Endothelial cell of umbilical vein (primary cell): ENCODE results near the gene GZF1. TPM values are rescaled to one million over a fixed set of nuclear protein-coding genes. Genes with fewer than 3 reads are reported as not detected.

Source experiments
- Bru-seq: library from RNA; stranded (reverse); fragments of 400-500 nt; gene quantifications from one replicate; lab custom pipeline; 2021; lab: Mats Ljungman, UMichigan
- BruChase-seq, 2 experiments: library from RNA; stranded (reverse); fragments of 400-500 nt; gene quantifications; one replicate each; lab custom pipeline; 2021; lab: Mats Ljungman, UMichigan
- BruUV-seq: library from RNA; stranded (reverse); fragments of 400-500 nt; replicated peaks from 2 replicates; lab custom pipeline; 2021; lab: Mats Ljungman, UMichigan
- CTCF ChIA-PET: fragments of 300-600, 350-600 bp; sonication (Branson Sonifier 250); formaldehyde crosslinking; loops from one replicate; lab custom pipeline; 2021; ENCODE audit warnings: antibody characterized with exemption, inconsistent platforms; lab: Charles Lee
- POLR2A ChIA-PET: fragments of 300-600, 350-600 bp; sonication (Branson Sonifier 250); formaldehyde crosslinking; loops from one replicate; lab custom pipeline; 2021; ENCODE audit warnings: antibody characterized with exemption, inconsistent platforms; lab: Charles Lee
- DNase-seq: peaks from one replicate; pipeline ENCODE4 v3.0.0-alpha.2; 2011; ENCODE audit warnings: low read depth, low spot score
- FAIRE-seq: peaks from 2 replicates; lab custom pipeline; 2011; peaks lifted over from hg19 to GRCh38; lab: Jason Lieb, UNC
- H2AFZ ChIP-seq: 2 replicates; pipeline ENCODE4 v1.6.0; 2012; ENCODE audit warnings: low read depth, low read length, control low read depth, inconsistent platforms
- H3K27ac ChIP-seq: 2 replicates; pipeline ENCODE4 v1.5.1; 2011; ENCODE audit warnings: low read depth, mild to moderate bottlenecking, control low read depth, low read length, moderate library complexity; ENCODE audit not compliant: insufficient read depth
- H3K27me3 ChIP-seq, 2 experiments: 2 replicates each; pipeline versions ENCODE4 v1.6.0 to v1.6.1; 2011; ENCODE audit warnings: low read length in 2 of 2, mixed read lengths in 1 of 2; ENCODE audit not compliant: control insufficient read depth in 2 of 2, insufficient read depth in 2 of 2
- H3K36me3 ChIP-seq, 2 experiments: 2 replicates in 1 of 2; 3 replicates in 1 of 2; pipeline ENCODE4 v1.5.1; 2011; ENCODE audit warnings: low read length in 2 of 2, mild to moderate bottlenecking in 1 of 2, moderate library complexity in 1 of 2; ENCODE audit not compliant: control insufficient read depth in 2 of 2, insufficient read depth in 2 of 2; ENCODE audit errors: extremely low read depth in 1 of 2
- H3K4me1 ChIP-seq: 3 replicates; pipeline ENCODE4 v1.5.1; 2011; ENCODE audit warnings: mild to moderate bottlenecking, low read length; ENCODE audit not compliant: control insufficient read depth, insufficient read depth; ENCODE audit errors: extremely low read depth
- H3K4me2 ChIP-seq: 2 replicates; pipeline ENCODE4 v1.6.1; 2011; ENCODE audit warnings: low read length, control low read depth, mixed read lengths; ENCODE audit not compliant: insufficient read depth
- H3K4me3 ChIP-seq, 3 experiments: fragments of 200-600 bp in 1 of 3; sonication (generic), shearing (Covaris generic) in 1 of 3; replicated peaks in 1 of 3; 2 replicates each; pipeline ENCODE4 v1.5.1; 2011 to 2016; ENCODE audit warnings: control low read depth in 3 of 3, low read length in 3 of 3, mild to moderate bottlenecking in 2 of 3, inconsistent platforms in 1 of 3, low read depth in 1 of 3, moderate library complexity in 1 of 3; ENCODE audit not compliant: insufficient read depth in 1 of 3
- H3K79me2 ChIP-seq: 2 replicates; pipeline ENCODE4 v1.6.0; 2012; ENCODE audit warnings: low read length, inconsistent platforms; ENCODE audit not compliant: control insufficient read depth, insufficient read depth
- H3K9ac ChIP-seq: replicated peaks from 2 replicates; pipeline ENCODE3; 2011; ENCODE audit warnings: low read length, control low read depth; ENCODE audit not compliant: insufficient read depth; ENCODE audit errors: extremely low read depth
- H3K9me1 ChIP-seq: replicated peaks from 3 replicates; pipeline ENCODE4 v1.6.0; 2011; ENCODE audit warnings: mild to moderate bottlenecking, low read length; ENCODE audit not compliant: control insufficient read depth, insufficient read depth; ENCODE audit errors: extremely low read depth
- H3K9me3 ChIP-seq: replicated peaks from 2 replicates; pipeline ENCODE4 v1.5.1; 2012; ENCODE audit warnings: low read length, inconsistent platforms; ENCODE audit not compliant: control insufficient read depth, insufficient read depth
- H4K20me1 ChIP-seq: replicated peaks from 2 replicates; pipeline ENCODE3; 2011; ENCODE audit warnings: mild to moderate bottlenecking, low read length; ENCODE audit not compliant: control insufficient read depth, insufficient read depth; ENCODE audit errors: extremely low read depth
- EZH2 ChIP-seq: IDR thresholded peaks from 2 replicates; pipeline ENCODE4 v1.6.1; 2012; ENCODE audit warnings: borderline replicate concordance, low read depth, mild to moderate bottlenecking, moderate library complexity, low read length, inconsistent platforms; ENCODE audit not compliant: severe bottlenecking
- FOS ChIP-seq: IDR thresholded peaks from 2 replicates; pipeline ENCODE4 v1.6.1; 2011; ENCODE audit warnings: mild to moderate bottlenecking, low read length, moderate library complexity, borderline replicate concordance; ENCODE audit not compliant: insufficient read depth
- GATA2 ChIP-seq: IDR thresholded peaks from 2 replicates; pipeline ENCODE4 v1.7.0; 2011; ENCODE audit warnings: low read depth, mild to moderate bottlenecking, moderate library complexity, mixed read lengths, low read length; ENCODE audit not compliant: insufficient read length, insufficient read depth
- JUN ChIP-seq: IDR thresholded peaks from 2 replicates; pipeline ENCODE4 v1.6.1; 2011; ENCODE audit warnings: borderline replicate concordance, low read depth; ENCODE audit not compliant: insufficient read length, insufficient read depth
- MYC ChIP-seq: IDR thresholded peaks from one replicate; pipeline ENCODE4 v1.6.1; 2011; ENCODE audit warnings: mild to moderate bottlenecking, low read depth, low read length
- POLR2A ChIP-seq: IDR thresholded peaks from 2 replicates; pipeline ENCODE4 v1.6.1; 2012; ENCODE audit warnings: low read depth, mild to moderate bottlenecking, control low read depth, low read length
- POLR2AphosphoS5 ChIP-seq: IDR thresholded peaks from 2 replicates; pipeline ENCODE4 v1.6.1; 2012; ENCODE audit warnings: low read depth, mild to moderate bottlenecking, control low read depth, low read length, moderate library complexity; ENCODE audit not compliant: insufficient read depth
- dilution Hi-C: fragments of 300-500 bp; cut with MboI; formaldehyde crosslinking; loops from one replicate; pipeline ENCODE4 v1.15.0; 2019; ENCODE audit warnings: low sequenced_read_pairs; ENCODE audit not compliant: extremely low pct_ligation_motif_present
- intact Hi-C: fragments of 100-400 bp; cut with micrococcal nuclease; formaldehyde crosslinking; loops from one replicate; pipeline ENCODE4 v1.10.0; 2022
- long read RNA-seq: library from polyadenylated mRNA; stranded (forward); transcript quantifications from one replicate; pipeline ENCODE4 v2.0.0, GENCODE V29; 2021
- polyA minus RNA-seq, 3 experiments: library from RNA; depleted of rRNA, polyadenylated mRNA; stranded (reverse); fragments of >200 nt; gene quantifications; 1 replicate in 1 of 3; 2 replicates in 2 of 3; pipeline ENCODE4 v1.2.3, GENCODE V29; 2011
- polyA plus RNA-seq, 4 experiments: library from polyadenylated mRNA; depleted of rRNA in 3 of 4; stranded (reverse) in 3 of 4; unstranded in 1 of 4; fragments of >200 nt; gene quantifications; 2 replicates each; pipeline versions ENCODE4 v1.2.1 to v1.2.3, GENCODE V29; 2011 to 2012; ENCODE audit warnings: missing spikeins in 1 of 4
- total RNA-seq: library from RNA; stranded (reverse); gene quantifications from 2 replicates; pipeline ENCODE4 v1.2.3, GENCODE V29; 2021
- TF ChIP-seq, protein P1 (sequence below), 2 donors: IDR thresholded peaks; 1 replicate in 1 of 2; 2 replicates in 1 of 2; pipeline ENCODE4 v1.5.1; 2011; ENCODE audit warnings: low read length in 2 of 2, mild to moderate bottlenecking in 2 of 2, moderate library complexity in 2 of 2, control low read depth in 1 of 2, inconsistent platforms in 1 of 2, low read depth in 1 of 2; ENCODE audit not compliant: insufficient read depth in 1 of 2; ENCODE audit errors: extremely low read depth in 1 of 2
- TF ChIP-seq, protein P2 (sequence below): IDR thresholded peaks from 2 replicates; pipeline ENCODE4 v1.6.1; 2011; ENCODE audit not compliant: insufficient read depth, insufficient read length

Gene GZF1
- total RNA-seq, result 10.0 and 12.5 TPM in 2 replicates
- 9.7 and 19.6 TPM in 2 replicates for polyA plus RNA-seq
- polyA plus RNA-seq (2011; cell fraction: cytosol; rRNA removed), result 9.3 and 14.4 TPM in 2 replicates
- polyA plus RNA-seq (2011; cell fraction: nucleus; rRNA removed), result 29.8 and 58.4 TPM in 2 replicates
- 8.6 and 11.6 TPM in 2 replicates for polyA plus RNA-seq (2012)
- 48.7 and 50.8 TPM in 2 replicates for polyA minus RNA-seq
- 19.0 TPM for polyA minus RNA-seq (2011; cell fraction: cytosol; rRNA and poly(A)+ RNA removed)
- 27.7 and 30.5 TPM in 2 replicates for polyA minus RNA-seq (2011; cell fraction: nucleus; rRNA and poly(A)+ RNA removed)
- percentile 79 among the genes with signal in this experiment for Bru-seq, nascent RNA
- BruChase-seq, experiment 1, labeled RNA remaining after a 6-hour chase, result percentile 49 among the genes with signal in this experiment
- BruChase-seq, experiment 2, labeled RNA remaining after a 2-hour chase, result percentile 66 among the genes with signal in this experiment
- long read RNA-seq, full-length matches to known transcripts, result 1 of 13 reads
- long read RNA-seq, partial matches to known transcripts, result 7 of 13 reads
- long read RNA-seq, other reads (novel, unspliced or antisense), result 5 of 13 reads

DNA sequence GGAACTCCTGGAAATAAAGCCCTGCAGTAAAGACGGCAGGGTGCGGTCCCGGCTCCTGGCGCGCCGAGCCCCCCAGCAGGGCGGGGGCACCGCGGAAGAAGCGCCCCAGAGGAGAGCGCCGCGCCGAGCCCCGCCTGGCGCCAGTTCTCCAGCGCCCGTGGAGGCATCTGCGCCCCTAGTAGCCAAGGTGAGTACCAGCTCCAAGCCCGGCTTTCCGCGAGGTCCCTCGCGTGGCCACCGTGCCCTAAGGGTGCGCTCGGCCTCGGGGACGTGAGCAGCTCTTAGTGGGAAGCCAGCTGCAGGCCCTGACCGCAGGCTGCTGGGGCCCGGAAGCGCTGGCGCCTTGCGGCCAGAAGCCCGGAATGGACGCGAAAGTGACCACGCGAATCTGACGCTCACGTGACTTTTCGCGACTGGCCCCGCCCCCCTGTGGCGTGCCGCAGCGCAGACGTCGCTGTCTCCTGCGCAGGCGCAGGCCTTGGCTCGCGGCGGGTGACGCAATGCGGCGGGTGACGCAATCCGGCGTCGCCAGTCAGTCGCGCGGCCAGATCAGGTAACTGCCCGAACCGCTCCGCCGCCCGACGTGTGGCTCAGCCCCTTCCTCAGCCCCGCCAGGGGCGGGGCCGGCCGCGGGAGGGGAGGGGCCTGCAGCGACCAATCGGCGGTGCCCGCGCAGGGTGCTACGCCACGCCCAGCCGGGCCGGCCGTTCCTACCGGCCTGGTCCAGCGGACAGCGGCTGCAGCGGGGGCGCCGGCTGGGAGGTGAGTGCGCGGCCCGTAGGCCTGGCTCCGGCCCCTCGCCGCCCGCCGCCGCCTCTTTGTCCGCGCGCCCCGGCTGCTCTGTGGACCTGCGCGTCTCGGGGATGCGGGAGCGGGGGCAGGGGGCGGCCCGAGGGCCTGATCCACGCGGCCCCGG lies at the start of gene GZF1:
TSS of gene GZF1 (plus strand) at position 707 of the 916 bp plus-strand sequence. CDS start 2,202 bp downstream, outside the sequence.
- Histone ChIP-seq H3K4me1 (peaks cover 40% of the 10 kb centered on the region), H3K4me3 (peak within 1 kb of the TSS; percentile 65 to 73 (median 67)), H3K27ac (peak within 1 kb of the TSS; percentile 90), H2AFZ (peak within 1 kb of the TSS; percentile 39), H3K4me2 (peak within 1 kb of the TSS; percentile 84), H4K20me1 (peaks cover 2% of the 10 kb centered on the region), H3K9ac (peak within 1 kb of the TSS; percentile 96), H3K79me2 (peaks cover 42% of the 10 kb centered on the region), H3K9me1 (no peaks in the 10 kb centered on the region), H3K9me3 (no peaks in the 10 kb centered on the region), H3K27me3 (no peaks in the 10 kb centered on the region), H3K36me3 (peaks cover 10 to 12% of the 10 kb centered on the region in 2 experiments)
- intact Hi-C loops, result loop anchor here (1.0 to 10.0 kb wide), 5 partner anchors 36 to 743 kb away; partner anchors contain the start of genes CST3 and NAPB
- no TSS peak for BruUV-seq
- DNase-seq (peak; percentile 100), FAIRE-seq (peak; percentile 90)
- POLR2A ChIA-PET, result interaction anchor here (1.1 to 1.4 kb wide), 2 partner anchors 9 to 12 kb away, joined by 4 to 10 read pairs; partner anchors contain the start of gene NXT1
- TF ChIP-seq MYC (peak; percentile 46), FOS (peak; percentile 19), POLR2A (peak; percentile 93), JUN (peak; percentile 61), EZH2 (no peak), POLR2AphosphoS5 (peak; percentile 94), GATA2 (no peak)
- TF ChIP-seq, protein P1, sequence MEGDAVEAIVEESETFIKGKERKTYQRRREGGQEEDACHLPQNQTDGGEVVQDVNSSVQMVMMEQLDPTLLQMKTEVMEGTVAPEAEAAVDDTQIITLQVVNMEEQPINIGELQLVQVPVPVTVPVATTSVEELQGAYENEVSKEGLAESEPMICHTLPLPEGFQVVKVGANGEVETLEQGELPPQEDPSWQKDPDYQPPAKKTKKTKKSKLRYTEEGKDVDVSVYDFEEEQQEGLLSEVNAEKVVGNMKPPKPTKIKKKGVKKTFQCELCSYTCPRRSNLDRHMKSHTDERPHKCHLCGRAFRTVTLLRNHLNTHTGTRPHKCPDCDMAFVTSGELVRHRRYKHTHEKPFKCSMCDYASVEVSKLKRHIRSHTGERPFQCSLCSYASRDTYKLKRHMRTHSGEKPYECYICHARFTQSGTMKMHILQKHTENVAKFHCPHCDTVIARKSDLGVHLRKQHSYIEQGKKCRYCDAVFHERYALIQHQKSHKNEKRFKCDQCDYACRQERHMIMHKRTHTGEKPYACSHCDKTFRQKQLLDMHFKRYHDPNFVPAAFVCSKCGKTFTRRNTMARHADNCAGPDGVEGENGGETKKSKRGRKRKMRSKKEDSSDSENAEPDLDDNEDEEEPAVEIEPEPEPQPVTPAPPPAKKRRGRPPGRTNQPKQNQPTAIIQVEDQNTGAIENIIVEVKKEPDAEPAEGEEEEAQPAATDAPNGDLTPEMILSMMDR (IDR thresholded peaks at IDR 0.05; ENCODE audit: extremely low read depth in 1 of 2, insufficient read depth in 1 of 2, low read depth in 1 of 2, low read length in 2 of 2), result no peak
- TF ChIP-seq, protein P2, sequence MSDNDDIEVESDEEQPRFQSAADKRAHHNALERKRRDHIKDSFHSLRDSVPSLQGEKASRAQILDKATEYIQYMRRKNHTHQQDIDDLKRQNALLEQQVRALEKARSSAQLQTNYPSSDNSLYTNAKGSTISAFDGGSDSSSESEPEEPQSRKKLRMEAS, result peak; percentile 98
- CTCF ChIA-PET, result interaction anchor here (0.9 kb wide), 1 partner anchor 12 kb away, joined by 5 read pairs; the partner anchor contains the start of gene NXT1
- dilution Hi-C loops, result no loop called here
